Suppressor macrophage treated with lipopolysaccharide for 4 hours (primary cell): ENCODE results near the gene ADGRV1.
A peak's percentile ranks its signal among the peaks of the same experiment; 100 is the strongest.
"Not testable (repeated sequence)": the region's sequence is repeated elsewhere in the genome, so short reads cannot be mapped to it uniquely, and the experiment has no call there.

Source experiments
- DNase-seq: peaks from one replicate; pipeline ENCODE4 v3.0.0-alpha.2; 2020

ADGRV1 gene

DNA sequence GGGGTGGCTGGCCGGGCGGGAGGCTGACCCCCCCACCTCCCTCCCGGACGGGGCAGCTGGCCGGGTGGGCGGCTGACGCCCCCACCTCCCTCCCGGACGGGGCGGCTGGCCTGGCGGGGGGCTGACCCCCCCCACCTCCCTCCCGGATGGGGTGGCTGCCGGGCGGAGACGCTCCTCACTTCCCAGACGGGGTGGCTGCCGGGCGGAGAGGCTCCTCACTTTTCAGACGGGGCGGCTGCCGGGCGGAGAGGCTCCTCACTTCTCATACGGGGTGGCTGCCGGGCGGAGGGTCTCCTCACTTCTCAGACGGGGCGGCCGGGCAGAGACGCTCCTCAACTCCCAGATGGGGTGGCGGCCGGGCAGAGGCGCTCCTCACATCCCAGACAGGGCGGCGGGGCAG lies 37.2 kb downstream of the ADGRV1 start:
- DNase-seq = not testable (repeated sequence)

DNA sequence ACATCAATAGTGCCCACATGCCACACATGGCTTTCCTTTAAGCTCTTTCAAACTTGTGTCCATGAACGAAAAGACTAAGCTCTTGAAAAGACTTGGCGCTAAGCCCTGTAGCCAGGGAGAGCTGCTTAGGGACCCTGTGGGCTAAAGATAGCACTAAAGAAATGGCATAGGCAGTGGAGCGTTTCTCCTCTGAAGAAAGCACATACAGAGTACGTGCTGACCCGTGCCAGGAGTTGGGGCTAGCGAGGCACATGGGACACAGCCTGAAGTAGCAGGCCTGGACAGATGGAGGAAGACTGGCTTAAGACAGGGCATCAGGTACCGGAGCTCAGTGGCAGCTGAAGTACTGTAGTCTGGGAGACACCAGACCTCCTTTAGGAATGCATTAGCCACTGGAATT lies 39.7 kb downstream of the ADGRV1 start:
- DNase-seq = no peak

DNA sequence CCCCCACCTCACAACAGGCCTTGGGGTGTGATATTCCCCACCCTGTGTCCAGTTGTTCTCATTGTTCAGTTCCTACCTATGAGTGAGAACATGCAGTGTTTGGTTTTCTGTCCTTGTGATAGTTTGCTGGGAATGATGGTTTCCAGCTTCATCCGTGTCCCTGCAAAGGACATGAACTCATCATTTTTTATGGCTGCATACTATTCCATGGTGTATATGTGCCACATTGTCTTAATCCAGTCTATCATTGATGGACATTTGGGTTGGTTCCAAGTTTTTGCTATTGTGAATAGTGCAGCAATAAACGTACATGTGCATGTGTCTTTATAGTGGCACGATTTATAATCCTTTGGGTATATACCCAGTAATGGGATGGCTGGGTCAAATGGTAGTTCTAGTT lies 41.7 kb downstream of the ADGRV1 start:
- DNase-seq = not testable (repeated sequence)

DNA sequence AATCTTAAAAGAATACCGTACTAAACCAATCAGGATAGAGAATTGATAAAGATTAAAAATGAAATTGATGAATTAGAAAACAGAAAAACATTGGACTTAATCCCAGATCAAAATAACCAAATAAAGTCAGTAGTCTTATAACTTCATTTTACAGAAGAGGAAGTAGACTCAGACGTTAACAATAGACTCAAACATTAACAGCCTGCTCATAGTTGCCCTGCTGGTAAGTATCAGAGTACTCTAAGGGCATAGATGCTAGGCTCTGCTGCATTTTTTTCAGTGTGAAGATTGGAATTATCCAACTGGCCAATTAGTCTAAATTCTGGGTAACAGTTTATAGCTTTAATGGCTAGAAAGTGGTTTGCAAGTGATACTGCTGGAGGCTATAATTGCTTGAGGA lies 42.9 kb downstream of the ADGRV1 start:
- no peak for DNase-seq

- DNase-seq = peak; percentile 2
Measured at GRCh38 chr5:90602681-90603080, 44.1 kb downstream of the ADGRV1 start.

DNA sequence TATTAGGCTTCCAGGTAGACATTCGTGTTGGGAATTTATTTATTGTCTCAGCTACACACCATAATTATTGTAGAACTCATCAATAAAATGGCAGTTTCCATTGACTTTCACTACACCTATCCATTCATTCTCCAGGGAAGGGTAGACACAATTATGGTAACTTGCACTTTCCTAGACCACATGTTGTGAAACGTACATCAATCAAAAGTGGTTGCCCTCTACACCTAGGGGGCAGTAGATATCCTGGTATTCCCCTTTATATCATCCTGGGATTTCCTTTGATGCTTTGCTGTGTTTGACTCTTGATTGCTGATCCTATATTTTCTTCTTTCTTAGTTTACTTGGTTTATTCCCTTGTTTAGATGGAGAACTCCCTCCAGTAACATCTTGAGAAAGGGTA lies 47.9 kb downstream of the ADGRV1 start:
- DNase-seq = peak; percentile 27

- DNase-seq = peak; percentile 46
Measured at GRCh38 chr5:90612919-90613318, 54.3 kb downstream of the ADGRV1 start.

- DNase-seq = no peak
Measured at GRCh38 chr5:90613459-90613858, 54.9 kb downstream of the ADGRV1 start.

DNA sequence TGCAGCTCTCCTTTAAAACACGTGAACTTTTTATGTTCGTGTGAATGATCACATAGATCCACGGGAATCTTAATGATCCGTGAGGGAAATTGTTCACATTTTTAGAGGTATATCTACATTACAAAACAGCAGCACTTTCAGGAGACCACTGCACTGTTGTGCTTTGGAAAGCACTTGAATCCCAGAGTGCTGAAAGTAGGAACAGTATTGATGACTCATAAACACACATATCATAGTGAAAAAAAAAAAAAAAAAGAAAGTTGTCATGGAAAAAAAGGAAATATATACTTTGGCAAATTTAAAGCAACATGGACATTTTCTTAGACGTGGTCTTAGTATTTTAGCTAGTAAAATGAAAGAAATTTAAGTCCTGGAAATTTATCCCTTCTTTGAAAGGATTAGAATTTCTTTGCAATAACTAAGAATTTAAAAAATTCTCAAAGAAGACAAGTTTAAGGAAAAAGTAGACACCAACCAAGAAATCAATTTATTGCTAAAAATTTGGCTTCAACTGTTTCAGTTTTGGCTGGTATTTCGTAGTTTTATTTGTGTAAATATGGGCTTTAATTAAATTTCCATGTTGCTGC lies 55.4 kb downstream of the ADGRV1 start:
- DNase-seq = peak; percentile 12

- no peak for DNase-seq
Measured at GRCh38 chr5:90615355-90615754, 56.8 kb downstream of the ADGRV1 start.

GRCh38 chr5:90618071-90618470 lies 59.5 kb downstream of the ADGRV1 start:
- DNase-seq = no peak

DNA sequence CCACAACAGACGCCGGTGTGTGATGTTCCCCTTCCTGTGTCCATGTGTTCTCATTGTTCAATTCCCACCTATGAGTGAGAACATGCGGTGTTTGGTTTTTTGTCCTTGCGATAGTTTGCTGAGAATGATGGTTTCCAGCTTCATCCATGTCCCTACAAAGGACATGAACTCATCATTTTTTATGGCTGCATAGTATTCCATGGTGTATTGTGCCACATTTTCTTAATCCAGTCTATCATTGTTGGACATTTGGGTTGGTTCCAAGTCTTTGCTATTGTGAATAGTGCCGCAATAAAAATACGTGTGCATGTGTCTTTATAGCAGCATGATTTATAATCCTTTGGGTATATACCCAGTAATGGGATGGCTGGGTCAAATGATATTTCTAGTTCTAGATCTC lies 61.2 kb downstream of the ADGRV1 start:
- not testable (repeated sequence) for DNase-seq

DNA sequence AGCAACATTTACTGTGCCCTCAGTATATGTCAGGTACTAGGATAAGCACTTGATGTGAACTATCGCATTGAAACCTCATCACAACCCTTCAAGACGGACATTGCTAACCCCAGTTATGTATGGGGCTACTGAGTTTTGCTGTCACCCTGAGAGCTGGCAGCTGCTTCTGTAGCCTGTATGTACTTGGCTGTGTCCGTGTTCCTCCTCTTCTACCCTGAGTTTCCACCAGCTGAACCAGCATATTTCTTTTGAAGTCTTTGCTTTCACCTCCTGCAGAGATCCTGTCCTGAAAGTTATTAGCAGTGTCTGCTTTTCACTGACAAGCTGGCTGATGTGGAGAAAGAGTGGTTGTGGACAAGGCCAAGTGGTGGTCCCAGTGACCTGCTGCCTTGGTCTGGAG lies 63.3 kb downstream of the ADGRV1 start:
- DNase-seq = no peak

DNA sequence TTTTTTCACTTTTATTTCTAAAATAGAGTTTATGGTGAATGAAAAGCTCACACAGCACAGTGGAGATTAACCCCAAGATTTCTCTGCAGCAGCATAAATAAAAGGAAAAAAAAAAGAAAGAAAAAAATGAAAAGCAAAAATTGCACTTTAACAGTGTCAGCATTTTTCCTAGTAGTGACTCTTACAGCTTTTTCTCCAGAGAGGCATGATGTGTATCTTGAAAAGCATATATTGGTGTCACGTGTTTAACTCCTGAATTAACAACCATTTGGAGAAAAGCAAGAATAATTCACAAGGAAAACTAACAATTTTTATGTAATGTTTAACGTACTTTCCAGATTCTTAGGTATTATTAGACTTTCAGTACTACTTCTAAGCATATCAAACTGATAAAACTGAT lies 67.9 kb downstream of the ADGRV1 start:
- no peak for DNase-seq

DNA sequence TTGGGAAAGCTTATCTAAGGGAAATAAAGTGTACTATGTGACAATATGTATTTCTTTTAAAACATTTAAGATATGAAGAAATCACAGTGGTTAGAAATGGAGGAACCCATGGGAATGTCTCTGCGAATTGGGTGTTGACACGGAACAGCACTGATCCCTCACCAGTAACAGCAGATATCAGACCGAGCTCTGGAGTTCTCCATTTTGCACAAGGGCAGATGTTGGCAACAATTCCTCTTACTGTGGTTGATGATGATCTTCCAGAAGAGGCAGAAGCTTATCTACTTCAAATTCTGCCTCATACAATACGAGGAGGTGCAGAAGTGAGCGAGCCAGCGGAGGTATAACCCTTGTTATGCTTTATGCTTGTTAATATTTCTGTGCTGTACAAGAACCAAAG lies 69.9 kb downstream of the ADGRV1 start:
- DNase-seq = no peak

DNA sequence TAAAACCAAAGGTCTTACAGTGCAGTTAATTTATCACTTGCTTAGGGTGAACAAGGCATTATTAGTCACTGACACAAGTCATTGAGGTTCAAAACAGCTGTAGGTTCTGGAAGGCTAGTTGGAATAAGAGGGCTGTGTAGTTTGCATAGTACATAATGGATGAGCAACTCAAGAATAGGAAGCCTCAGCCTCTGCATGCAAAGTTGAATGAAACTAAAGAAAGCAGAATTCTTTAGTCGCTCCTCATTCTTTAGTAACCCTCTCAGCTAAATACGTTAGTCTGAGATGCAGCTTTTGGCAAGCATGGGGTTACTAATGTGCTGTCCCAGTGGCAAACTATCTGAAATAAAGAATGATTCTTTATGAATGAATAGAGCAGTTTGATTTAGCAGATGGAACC lies 74.2 kb downstream of the ADGRV1 start:
- DNase-seq = no peak

GRCh38 chr5:90636948-90637347 lies 78.4 kb downstream of the ADGRV1 start:
- DNase-seq = no peak

- no peak for DNase-seq
Measured at GRCh38 chr5:90637731-90638130, 79.1 kb downstream of the ADGRV1 start.

DNA sequence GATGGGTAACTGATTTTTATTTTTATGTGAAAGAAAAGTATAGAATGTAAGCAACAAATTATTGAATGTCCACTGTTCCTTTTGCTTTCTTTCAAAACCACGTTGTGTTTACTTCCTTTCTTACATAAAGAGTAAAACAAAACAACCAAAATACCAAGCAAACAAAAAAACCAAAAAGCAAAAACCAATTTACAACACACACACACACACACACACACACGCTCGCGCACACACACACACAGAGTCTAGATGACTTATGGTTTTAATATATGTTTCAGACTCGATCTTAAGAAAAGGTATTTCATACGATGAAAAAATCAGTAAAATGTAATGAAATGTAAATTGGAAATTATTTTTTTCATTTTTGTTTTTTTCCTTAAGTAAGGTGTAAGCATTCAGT lies 80.3 kb downstream of the ADGRV1 start:
- DNase-seq = no peak

DNA sequence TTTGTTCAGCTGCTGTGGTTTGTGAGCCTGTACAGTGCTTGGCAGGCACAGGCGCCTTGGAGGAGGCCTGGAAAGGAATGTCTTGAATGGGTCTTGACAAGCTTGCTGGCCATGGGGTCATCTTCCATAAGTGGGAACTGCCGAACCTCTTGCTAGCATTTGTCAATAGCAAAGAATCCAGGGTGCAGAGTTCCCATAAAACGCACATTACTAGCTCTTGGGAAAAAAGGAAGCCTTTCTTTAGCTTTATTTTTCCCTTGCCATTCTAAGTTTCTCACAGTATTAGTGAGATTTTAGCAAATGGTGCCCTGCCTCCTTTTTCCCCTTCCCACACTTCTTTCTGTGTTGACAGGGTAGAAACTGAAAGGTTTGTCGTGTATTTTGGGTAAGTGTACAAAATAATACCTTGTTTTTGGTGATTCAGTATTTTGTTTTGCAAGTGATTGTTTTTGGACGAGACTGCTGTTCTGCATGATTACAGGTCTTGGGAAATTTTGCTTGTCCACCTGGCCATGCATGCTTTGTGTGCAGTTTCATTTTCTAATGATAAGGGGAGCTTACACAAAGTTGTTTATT lies 82.0 kb downstream of the ADGRV1 start:
- DNase-seq = no peak

GRCh38 chr5:90641528-90641927 lies 82.9 kb downstream of the ADGRV1 start:
- peak; percentile 43 for DNase-seq

- no peak for DNase-seq
Measured at GRCh38 chr5:90642706-90643229, 84.2 kb downstream of the ADGRV1 start.

- no peak for DNase-seq
Measured at GRCh38 chr5:90644132-90644531, 85.5 kb downstream of the ADGRV1 start.

DNA sequence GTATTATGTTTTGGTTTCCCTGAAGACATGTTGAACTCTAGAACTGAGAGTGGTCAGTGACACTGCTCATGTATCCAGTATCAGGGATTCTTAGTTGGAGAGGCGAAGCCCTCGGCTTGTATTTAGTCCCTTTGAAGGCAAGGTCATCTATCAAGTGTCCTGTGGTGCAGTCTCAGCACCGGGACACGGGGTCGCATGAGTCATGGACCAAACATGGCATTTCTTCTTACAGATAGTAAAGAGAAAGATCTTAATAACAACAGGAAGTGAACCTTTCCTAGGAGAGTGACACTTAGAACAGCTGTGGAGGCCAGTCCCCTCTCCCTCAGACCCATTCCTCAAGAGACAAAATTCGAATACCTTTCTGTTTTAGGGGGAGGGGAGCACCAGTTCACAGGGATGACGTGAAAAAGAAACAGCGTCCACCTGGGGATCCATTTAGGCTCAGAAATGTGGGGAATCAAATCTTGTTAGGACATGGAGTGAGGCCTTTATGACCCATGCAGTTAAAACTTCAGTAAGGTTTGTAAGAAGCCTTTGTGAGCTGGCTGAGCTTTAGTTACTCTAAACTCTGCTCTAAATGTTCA lies 86.5 kb downstream of the ADGRV1 start:
- peak; percentile 7 for DNase-seq

DNA sequence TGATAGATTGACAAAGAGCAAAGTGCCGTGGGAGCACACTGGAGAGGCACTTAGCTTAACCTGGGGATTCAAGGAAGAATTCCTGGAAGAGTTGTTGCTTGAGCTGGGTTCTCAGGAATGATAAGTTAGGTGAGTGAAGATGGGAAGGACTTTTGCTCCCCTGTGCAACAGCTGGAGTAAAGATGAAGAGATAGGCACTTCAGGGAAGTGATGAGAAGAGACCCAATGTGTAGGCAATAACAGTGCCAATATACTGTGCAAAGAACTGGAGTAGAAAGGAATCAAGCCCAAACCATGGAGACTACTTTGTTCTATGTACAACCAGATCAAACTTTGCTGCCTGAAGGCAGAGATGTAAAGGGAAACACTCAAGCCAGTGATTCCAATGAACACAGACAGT lies 92.2 kb downstream of the ADGRV1 start:
- no peak for DNase-seq
